ENCODE results near the gene CREBRF.

CREBRF gene, protein sequence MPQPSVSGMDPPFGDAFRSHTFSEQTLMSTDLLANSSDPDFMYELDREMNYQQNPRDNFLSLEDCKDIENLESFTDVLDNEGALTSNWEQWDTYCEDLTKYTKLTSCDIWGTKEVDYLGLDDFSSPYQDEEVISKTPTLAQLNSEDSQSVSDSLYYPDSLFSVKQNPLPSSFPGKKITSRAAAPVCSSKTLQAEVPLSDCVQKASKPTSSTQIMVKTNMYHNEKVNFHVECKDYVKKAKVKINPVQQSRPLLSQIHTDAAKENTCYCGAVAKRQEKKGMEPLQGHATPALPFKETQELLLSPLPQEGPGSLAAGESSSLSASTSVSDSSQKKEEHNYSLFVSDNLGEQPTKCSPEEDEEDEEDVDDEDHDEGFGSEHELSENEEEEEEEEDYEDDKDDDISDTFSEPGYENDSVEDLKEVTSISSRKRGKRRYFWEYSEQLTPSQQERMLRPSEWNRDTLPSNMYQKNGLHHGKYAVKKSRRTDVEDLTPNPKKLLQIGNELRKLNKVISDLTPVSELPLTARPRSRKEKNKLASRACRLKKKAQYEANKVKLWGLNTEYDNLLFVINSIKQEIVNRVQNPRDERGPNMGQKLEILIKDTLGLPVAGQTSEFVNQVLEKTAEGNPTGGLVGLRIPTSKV

DNA sequence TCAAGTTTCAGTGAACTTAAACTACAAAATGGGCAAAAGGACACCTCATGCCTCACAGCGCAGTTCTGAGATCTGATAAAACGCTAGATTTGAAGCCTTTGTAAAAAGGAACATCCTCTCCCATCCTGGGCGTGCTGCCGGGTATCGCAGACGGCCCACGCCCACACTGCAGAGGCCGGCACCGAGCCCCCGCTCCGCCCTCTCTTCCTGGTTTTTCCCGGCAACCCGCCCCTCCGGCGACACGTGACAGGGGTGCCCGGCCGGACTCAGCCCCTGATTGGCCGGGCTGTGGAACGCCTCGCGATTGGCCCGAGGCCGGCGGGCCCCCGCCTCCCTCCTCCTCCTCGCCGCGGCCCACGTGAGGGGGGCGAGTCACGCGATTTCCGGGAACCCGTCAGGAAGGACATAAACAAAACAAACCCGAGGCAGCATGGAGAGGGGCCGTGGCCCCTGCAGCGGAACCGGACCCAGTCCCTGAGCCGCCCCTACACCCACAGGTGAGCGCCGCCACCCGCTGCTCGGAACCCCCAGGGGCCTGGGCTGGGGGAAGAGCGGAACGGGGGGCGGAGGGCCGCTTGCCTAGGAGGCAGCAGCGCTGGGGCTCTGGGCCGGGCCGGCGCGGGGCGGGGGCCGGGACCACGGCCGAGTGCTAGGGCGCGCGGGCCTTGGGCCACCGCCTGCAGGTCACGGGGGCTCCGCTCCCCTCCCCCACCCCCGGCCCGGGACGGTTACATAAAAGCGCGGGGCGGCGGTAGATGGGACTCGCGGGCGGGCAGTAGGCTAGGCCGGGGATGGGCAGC is at the start of gene CREBRF:
Gene CREBRF (plus strand): TSS at position 370 of the 800 bp plus-strand sequence. CDS start 24,424 bp downstream, outside the sequence.
- TF ChIP-seq, protein P1, sequence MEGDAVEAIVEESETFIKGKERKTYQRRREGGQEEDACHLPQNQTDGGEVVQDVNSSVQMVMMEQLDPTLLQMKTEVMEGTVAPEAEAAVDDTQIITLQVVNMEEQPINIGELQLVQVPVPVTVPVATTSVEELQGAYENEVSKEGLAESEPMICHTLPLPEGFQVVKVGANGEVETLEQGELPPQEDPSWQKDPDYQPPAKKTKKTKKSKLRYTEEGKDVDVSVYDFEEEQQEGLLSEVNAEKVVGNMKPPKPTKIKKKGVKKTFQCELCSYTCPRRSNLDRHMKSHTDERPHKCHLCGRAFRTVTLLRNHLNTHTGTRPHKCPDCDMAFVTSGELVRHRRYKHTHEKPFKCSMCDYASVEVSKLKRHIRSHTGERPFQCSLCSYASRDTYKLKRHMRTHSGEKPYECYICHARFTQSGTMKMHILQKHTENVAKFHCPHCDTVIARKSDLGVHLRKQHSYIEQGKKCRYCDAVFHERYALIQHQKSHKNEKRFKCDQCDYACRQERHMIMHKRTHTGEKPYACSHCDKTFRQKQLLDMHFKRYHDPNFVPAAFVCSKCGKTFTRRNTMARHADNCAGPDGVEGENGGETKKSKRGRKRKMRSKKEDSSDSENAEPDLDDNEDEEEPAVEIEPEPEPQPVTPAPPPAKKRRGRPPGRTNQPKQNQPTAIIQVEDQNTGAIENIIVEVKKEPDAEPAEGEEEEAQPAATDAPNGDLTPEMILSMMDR (conservative IDR thresholded peaks at IDR 0.05; ENCODE audit: low read depth, low read length) = no peak
- DNase-seq (ENCODE audit: low read depth) = peak; percentile 79
- peak within 1 kb of the TSS; percentile 87 for H3K4me3 ChIP-seq (ENCODE audit: low read length)

DNA sequence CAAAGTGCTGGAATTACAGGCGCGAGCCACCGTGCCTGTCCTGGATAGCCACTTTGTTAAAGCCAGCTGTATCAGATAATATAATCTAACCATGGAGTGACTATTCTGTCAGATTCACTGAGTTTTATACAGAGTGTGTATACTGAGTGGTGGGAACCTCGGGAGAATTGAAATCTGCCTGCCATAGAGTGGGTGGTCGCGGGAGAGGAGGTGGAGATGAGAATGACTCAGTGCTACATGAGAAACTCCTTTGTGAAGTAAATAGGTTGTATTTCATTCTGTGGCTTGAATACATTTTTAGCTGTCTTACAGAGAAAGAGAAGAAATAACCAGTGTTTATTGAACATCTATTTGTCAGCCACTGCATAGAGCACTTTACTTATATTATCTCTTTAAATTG is 46.1 kb upstream of the CREBRF start:
- no peak for DNase-seq (ENCODE audit: low read depth)
- TF ChIP-seq, protein P1 (conservative IDR thresholded peaks at IDR 0.05; ENCODE audit: low read depth, low read length) = no peak
- H3K4me3 ChIP-seq (ENCODE audit: low read length) = no peak overlapping the region

DNA sequence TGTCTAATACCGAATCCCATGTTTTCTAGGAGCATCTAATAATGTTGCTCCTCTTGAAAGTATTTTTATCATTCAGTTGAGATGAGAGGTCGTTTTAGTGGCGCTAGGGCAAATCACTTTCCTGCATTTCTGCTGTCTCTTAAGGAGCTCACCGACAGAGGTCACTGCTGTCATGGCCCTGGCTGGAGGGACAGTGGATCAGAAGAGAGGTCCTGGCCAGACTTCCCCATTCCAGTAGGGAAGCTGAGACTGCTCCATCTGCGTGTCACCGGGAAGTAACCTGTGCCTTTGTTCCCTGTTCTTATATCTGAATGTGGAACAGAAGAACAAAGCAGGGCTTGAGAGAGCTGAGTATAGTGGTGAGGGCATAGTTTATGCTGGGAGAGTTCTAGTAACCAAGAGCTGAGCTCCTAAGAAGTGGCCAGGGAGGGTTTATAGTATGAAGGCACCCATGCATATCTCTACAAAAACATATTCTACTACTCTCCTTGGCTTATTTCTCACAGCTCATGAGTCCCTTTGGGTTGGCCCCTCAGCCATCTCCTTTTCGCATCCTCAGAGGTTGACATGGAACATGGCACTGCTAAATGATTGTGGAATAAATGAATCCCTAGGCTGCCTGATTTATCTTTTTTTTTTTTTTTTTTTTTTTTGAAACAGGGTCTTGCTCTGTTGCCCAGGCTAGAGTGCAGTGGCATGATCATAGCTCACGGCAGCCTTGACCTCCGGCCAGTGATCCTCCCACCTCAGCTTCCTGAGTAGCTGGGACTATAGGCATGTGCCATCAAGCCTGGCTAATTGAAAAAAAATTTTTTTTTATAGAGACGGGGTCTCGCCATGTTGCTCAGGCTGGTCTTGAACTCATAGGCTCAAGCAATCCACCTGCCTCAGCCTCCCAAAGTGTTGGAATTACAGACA is 45.3 kb upstream of the CREBRF start:
- DNase-seq (ENCODE audit: low read depth) = no peak
- H3K4me3 ChIP-seq (ENCODE audit: low read length) = no peak overlapping the region
- TF ChIP-seq, protein P1 (conservative IDR thresholded peaks at IDR 0.05; ENCODE audit: low read depth, low read length) = peak; percentile 42

DNA sequence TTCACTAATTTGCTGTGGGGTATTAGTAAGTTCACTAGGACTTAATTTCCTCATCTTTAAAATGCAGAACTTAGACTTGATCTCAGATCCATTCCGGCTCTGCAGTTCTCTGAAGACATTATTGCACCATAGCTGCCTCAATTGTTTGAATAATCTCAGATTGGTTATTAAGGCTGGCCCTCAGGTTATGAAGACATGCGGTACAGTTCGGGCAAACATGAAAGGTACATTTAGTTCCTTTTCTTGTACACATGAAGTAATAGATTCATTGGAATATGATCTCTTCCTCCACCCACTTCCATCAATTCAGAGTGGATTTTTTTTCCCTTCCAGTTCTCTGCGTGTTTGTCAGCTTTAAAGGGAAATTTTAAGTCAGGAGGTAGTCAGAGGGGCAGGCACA is 44.6 kb upstream of the CREBRF start:
- no peak for DNase-seq (ENCODE audit: low read depth)
- no peak overlapping the region for H3K4me3 ChIP-seq (ENCODE audit: low read length)

DNA sequence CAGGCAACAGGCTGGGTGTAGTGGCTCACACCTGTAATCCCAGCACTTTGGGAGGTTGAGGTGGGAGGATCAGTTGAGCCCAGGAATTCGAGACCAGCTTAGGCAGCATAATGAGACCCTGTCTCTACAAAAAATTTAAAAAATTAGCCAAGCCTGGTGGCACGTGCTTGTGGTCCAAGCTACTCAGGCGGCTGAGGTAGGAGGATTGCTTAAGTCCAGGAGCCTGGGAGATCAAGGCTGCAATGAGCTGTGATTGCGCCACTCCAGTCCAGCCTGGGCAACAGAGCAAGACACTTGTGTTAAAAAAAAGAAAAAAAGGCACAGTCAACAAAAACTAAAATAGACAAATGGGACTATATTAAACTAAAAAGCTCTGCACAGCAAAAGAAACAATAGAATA is 43.3 kb upstream of the CREBRF start:
- no peak for DNase-seq (ENCODE audit: low read depth)
- TF ChIP-seq, protein P1 (conservative IDR thresholded peaks at IDR 0.05; ENCODE audit: low read depth, low read length) = no peak
- no peak overlapping the region for H3K4me3 ChIP-seq (ENCODE audit: low read length)

More for the DNA sequence above, 44.6 kb upstream of the CREBRF start:
- TF ChIP-seq, protein P1 (conservative IDR thresholded peaks at IDR 0.05; ENCODE audit: low read depth, low read length) = no peak

DNA sequence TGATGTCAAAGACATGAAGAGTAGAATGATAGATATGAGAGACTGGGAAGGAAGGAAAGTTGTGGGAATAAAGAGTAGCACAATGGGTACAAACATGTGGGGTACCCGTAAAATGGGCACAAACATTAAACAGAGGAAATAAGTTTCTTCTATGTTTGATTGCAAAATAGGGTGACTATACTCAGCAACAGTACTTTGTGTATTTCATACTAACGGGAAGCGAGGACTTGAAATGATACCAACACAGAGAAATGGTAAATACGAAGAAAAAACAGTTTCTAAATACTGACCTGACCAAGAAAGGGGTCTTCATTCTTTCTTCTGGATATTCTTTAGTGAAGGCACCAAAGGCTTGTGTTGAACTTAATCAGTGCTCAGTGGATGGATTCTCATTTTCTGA is 41.5 kb upstream of the CREBRF start:
- no peak for DNase-seq (ENCODE audit: low read depth)
- no peak overlapping the region for H3K4me3 ChIP-seq (ENCODE audit: low read length)
- TF ChIP-seq, protein P1 (conservative IDR thresholded peaks at IDR 0.05; ENCODE audit: low read depth, low read length) = no peak
